K562 (cell line): Measurements from ENCODE around the gene YJU2. TPM values are rescaled to one million over a fixed set of nuclear protein-coding genes. Genes with fewer than 3 reads are reported as not detected.

Experiments used
- BCOR ChIP-seq: fragments of 450-650 bp; IDR thresholded peaks from 2 replicates; pipeline ENCODE4 v1.6.1; 2016
- ETV1 ChIP-seq: fragments of 450-650 bp; conservative IDR thresholded peaks from 2 replicates; pipeline ENCODE4 v1.6.1; 2016; ENCODE audit warnings: missing genetic modification characterization, control low read depth, low read depth, missing compliant biosample characterization
- GABPB1 ChIP-seq: sonication (generic); formaldehyde crosslinking; IDR thresholded peaks from 2 replicates; pipeline ENCODE4 v1.8.0; 2022; ENCODE audit warnings: mild to moderate bottlenecking, missing genetic modification reagents
- HDAC6 ChIP-seq: IDR thresholded peaks from 2 replicates; pipeline ENCODE4 v1.6.1; 2012; ENCODE audit warnings: low read depth, mild to moderate bottlenecking, control low read depth, inconsistent platforms, low read length, moderate library complexity
- HDAC8 ChIP-seq: fragments of 450-650 bp; IDR thresholded peaks from 2 replicates; pipeline ENCODE4 v1.6.1; 2016; ENCODE audit warnings: mild to moderate bottlenecking, missing genetic modification characterization, moderate library complexity, missing compliant biosample characterization
- HNRNPL ChIP-seq: fragments of 200-400 bp; formaldehyde crosslinking; IDR thresholded peaks from 2 replicates; pipeline ENCODE4 v1.6.1; 2017; ENCODE audit warnings: low read depth, mild to moderate bottlenecking, low read length
- KDM1A ChIP-seq, 2 experiments: fragments of 450-650 bp; IDR thresholded peaks; 2 replicates each; pipeline ENCODE4 v1.6.1; 2016; ENCODE audit warnings: mild to moderate bottlenecking in 2 of 2
- MCM7 ChIP-seq, 2 experiments: fragments of 450-650 bp; IDR thresholded peaks; 2 replicates each; pipeline ENCODE4 v1.6.1; 2016 to 2018
- NFE2 ChIP-seq: IDR thresholded peaks from 2 replicates; pipeline ENCODE4 v1.6.1; 2014; ENCODE audit warnings: antibody characterized with exemption, low read depth
- PCBP2 ChIP-seq: fragments of 200-400 bp; formaldehyde crosslinking; IDR thresholded peaks from 2 replicates; pipeline ENCODE4 v1.6.1; 2018; ENCODE audit warnings: low read length, low read depth, mild to moderate bottlenecking, moderate library complexity; ENCODE audit not compliant: poor library complexity, severe bottlenecking
- XRCC4 ChIP-seq: IDR thresholded peaks from one replicate; pipeline ENCODE4 v1.6.1; 2011; ENCODE audit not compliant: insufficient read depth, insufficient read length; ENCODE audit errors: extremely low read depth
- ZNF212 ChIP-seq: fragments of 450-650 bp; formaldehyde crosslinking; IDR thresholded peaks from 2 replicates; pipeline ENCODE4 v1.4.0; 2020; ENCODE audit warnings: mild to moderate bottlenecking
- ZNF445 ChIP-seq: fragments of 250-450 bp; sonication (Bioruptor Pico); IDR thresholded peaks from 2 replicates; pipeline ENCODE4 v1.4.0; 2020; ENCODE audit warnings: low read depth, mild to moderate bottlenecking, moderate library complexity
- ZSCAN29 ChIP-seq: fragments of 450-650 bp; IDR thresholded peaks from 2 replicates; pipeline ENCODE4 v1.6.1; 2017
- polyA plus RNA-seq, 8 experiments: library from polyadenylated mRNA; depleted of rRNA in 4 of 8; stranded (reverse) in 5 of 8; unstranded in 3 of 8; fragments of >200 nt; fragmentation: Nextera tagmentation in 2 of 8; fragmentation: Illumina TruSeq in 1 of 8; extraction: Ambion mirVana in 2 of 8; extraction: Trizol in 1 of 8; gene quantifications; 2 replicates each; pipeline versions ENCODE4 v1.2.1 to v1.2.3, GENCODE V29; 2011 to 2014; ENCODE audit warnings: inconsistent platforms in 1 of 8, missing spikeins in 1 of 8
- total RNA-seq, 7 experiments: library from RNA; depleted of rRNA in 6 of 7; stranded (reverse); fragments of >200 nt in 6 of 7; fragmentation: Illumina TruSeq in 2 of 7; extraction: Trizol in 2 of 7; gene quantifications; 2 replicates each; pipeline versions ENCODE4 v1.2.1 to v1.2.3, GENCODE V29; 2011 to 2021; ENCODE audit warnings: low replicate concordance in 1 of 7
- TF ChIP-seq, protein P1 (sequence below): sonication (generic); IDR thresholded peaks from 2 replicates; pipeline ENCODE4 v1.6.1; 2016
- TF ChIP-seq, protein P2 (sequence below), 2 experiments: IDR thresholded peaks in 1 of 2; conservative IDR thresholded peaks in 1 of 2; 2 replicates each; pipeline ENCODE4 v1.6.1; 2016; ENCODE audit warnings: low read depth in 2 of 2, mild to moderate bottlenecking in 1 of 2, missing compliant biosample characterization in 1 of 2, missing genetic modification characterization in 1 of 2, moderate library complexity in 1 of 2
- TF ChIP-seq, protein P3 (sequence below): fragments of 450-650 bp; formaldehyde crosslinking; IDR thresholded peaks from 2 replicates; pipeline ENCODE4 v1.4.0; 2020; ENCODE audit warnings: mild to moderate bottlenecking, moderate library complexity
- TF ChIP-seq, protein P4 (sequence below): fragments of 250-450 bp; sonication (Bioruptor Pico); IDR thresholded peaks from 2 replicates; pipeline ENCODE4 v1.4.0; 2020; ENCODE audit warnings: mild to moderate bottlenecking, moderate library complexity, borderline replicate concordance

The YJU2 gene
- total and polyA plus RNA-seq, 9 of the 15 experiments (the other 6 are each of a cell fraction or from before 2014, with no cell fraction given), result 0.41 to 34.9 (median 19.3) TPM

DNA sequence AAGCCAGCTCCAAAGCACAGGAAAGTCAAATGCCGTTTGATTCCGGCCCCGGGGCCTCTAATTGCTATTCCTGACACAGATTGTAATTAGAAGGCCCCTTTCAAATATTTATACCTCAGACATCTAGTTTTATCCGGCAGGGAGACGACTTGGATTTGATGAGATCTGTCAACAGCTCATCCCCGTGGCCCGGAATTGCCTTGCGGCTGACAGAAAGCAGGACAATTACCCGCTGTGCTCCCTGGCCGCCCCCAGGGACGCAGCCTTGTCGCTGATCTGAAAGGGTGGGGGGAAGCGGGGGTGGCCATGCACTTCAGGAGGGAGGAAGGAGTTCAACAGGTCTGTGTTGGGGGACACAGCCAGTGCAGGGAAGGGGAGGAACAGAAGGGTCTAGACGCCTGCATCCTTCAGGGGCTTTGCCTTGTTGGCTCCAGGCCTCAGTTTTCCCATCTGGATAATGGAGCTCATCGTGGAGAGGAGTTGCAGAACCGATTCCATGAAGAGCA, 30.4 kb downstream of the YJU2 start (continued):
- no peak for TF ChIP-seq GABPB1 (CRISPR knock-in tag)
- no peak for TF ChIP-seq MCM7 (IDR thresholded peaks at IDR 0.05)
- TF ChIP-seq, protein P1, sequence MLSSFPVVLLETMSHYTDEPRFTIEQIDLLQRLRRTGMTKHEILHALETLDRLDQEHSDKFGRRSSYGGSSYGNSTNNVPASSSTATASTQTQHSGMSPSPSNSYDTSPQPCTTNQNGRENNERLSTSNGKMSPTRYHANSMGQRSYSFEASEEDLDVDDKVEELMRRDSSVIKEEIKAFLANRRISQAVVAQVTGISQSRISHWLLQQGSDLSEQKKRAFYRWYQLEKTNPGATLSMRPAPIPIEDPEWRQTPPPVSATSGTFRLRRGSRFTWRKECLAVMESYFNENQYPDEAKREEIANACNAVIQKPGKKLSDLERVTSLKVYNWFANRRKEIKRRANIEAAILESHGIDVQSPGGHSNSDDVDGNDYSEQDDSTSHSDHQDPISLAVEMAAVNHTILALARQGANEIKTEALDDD, result no peak
- no peak for TF ChIP-seq ZNF445 (CRISPR knock-in tag)
- TF ChIP-seq, protein P2, sequence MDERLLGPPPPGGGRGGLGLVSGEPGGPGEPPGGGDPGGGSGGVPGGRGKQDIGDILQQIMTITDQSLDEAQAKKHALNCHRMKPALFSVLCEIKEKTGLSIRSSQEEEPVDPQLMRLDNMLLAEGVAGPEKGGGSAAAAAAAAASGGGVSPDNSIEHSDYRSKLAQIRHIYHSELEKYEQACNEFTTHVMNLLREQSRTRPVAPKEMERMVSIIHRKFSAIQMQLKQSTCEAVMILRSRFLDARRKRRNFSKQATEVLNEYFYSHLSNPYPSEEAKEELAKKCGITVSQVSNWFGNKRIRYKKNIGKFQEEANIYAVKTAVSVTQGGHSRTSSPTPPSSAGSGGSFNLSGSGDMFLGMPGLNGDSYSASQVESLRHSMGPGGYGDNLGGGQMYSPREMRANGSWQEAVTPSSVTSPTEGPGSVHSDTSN (CRISPR knock-in tag; IDR thresholded peaks at IDR 0.05; ENCODE audit: low read depth), result no peak
- TF ChIP-seq, protein P2 (tag; conservative IDR thresholded peaks at IDR 0.05; ENCODE audit: low read depth), result 0 out of 2 replicates have a peak, but pooled peaks have one; percentile 23
- no peak for TF ChIP-seq ZNF212 (CRISPR knock-in tag)
- peak; percentile 96 for TF ChIP-seq BCOR
- TF ChIP-seq HNRNPL, result no peak
- no peak for TF ChIP-seq HDAC6
- TF ChIP-seq NFE2, result no peak
- no peak for TF ChIP-seq ZSCAN29
- TF ChIP-seq XRCC4, result no peak
- no peak for TF ChIP-seq HDAC8
- TF ChIP-seq, protein P3, sequence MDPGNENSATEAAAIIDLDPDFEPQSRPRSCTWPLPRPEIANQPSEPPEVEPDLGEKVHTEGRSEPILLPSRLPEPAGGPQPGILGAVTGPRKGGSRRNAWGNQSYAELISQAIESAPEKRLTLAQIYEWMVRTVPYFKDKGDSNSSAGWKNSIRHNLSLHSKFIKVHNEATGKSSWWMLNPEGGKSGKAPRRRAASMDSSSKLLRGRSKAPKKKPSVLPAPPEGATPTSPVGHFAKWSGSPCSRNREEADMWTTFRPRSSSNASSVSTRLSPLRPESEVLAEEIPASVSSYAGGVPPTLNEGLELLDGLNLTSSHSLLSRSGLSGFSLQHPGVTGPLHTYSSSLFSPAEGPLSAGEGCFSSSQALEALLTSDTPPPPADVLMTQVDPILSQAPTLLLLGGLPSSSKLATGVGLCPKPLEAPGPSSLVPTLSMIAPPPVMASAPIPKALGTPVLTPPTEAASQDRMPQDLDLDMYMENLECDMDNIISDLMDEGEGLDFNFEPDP, result no peak
- no peak for TF ChIP-seq ETV1 (tag)
- peak; percentile 72 to 88 for TF ChIP-seq KDM1A (IDR thresholded peaks at IDR 0.05)
- TF ChIP-seq, protein P4, sequence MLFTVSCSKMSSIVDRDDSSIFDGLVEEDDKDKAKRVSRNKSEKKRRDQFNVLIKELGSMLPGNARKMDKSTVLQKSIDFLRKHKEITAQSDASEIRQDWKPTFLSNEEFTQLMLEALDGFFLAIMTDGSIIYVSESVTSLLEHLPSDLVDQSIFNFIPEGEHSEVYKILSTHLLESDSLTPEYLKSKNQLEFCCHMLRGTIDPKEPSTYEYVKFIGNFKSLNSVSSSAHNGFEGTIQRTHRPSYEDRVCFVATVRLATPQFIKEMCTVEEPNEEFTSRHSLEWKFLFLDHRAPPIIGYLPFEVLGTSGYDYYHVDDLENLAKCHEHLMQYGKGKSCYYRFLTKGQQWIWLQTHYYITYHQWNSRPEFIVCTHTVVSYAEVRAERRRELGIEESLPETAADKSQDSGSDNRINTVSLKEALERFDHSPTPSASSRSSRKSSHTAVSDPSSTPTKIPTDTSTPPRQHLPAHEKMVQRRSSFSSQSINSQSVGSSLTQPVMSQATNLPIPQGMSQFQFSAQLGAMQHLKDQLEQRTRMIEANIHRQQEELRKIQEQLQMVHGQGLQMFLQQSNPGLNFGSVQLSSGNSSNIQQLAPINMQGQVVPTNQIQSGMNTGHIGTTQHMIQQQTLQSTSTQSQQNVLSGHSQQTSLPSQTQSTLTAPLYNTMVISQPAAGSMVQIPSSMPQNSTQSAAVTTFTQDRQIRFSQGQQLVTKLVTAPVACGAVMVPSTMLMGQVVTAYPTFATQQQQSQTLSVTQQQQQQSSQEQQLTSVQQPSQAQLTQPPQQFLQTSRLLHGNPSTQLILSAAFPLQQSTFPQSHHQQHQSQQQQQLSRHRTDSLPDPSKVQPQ (CRISPR knock-in tag), result no peak
- TF ChIP-seq PCBP2, result no peak
